IPS-NIHi7 (cell line): Measurements from ENCODE around the gene SPATA33.

Source experiments
- DNase-seq: peaks from one replicate; pipeline ENCODE4 v3.0.0; 2012; ENCODE audit warnings: mixed read lengths; ENCODE audit errors: extremely low spot score

The SPATA33 gene

GRCh38 chr16:89657442-89658220, at the start of gene SPATA33, which contains the start of gene CHMP1A:
Gene SPATA33 (plus strand): TSS chr16:89657836. CDS start chr16:89657912, 76 bp downstream.
Gene CHMP1A (minus strand): TSS chr16:89657708. CDS start chr16:89657588, 120 bp downstream.
- DNase-seq: peak; percentile 99

DNA sequence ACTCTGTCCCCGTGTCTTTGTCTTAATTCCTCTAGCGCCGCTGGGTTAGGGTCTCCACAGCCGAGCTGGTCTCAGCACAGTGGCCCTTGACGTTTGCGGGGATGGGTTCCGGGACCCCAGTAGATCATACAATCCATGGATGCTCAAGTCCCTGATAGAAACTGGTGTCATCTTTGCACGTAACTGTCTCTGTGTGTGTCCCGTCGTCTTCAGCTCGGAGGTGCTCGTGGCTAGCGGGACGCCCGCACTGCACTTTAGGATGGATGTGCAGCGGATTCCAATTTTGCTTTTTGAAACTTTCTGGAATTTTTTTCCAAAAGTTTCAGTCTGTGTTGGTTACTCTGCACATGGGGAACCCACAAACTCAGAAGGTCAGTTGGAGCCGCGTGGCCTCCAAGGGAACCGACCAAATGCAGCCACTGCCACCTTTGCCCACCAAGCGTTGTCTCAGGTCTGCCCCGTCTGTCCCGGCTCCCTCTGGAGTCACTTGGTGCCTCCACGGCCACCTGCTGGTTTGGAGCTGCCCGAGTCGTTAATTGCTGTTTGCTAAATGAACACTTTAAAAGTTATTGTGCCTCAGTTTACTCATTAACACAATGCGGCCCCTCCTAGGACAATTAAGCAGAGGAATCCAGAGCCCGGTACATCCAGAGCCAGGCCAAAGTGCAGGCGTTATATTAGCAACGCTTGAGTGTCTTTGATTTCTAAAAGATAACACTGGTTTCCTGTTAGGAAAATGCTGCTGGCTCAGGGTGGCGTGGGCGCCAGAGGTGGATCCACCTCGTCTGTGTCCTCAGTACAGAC, 49.5 kb upstream of the SPATA33 start:
- DNase-seq: no peak

DNA sequence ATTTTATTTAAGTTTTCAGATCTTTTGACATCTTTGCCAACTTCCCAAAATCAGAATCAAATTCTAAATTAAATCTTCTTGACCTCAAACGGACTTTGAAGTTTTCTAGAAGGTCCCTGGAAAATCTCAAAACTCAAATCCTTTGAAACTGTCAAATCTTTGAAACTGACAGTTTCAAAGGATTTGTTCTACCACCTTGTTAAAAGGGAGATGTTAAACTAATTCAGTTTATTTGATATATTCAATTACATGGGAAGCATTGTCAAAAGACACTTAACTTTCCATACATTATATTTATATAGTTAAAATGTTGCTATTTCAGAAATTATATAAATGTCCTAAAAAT, 47.6 kb upstream of the SPATA33 start:
- DNase-seq: no peak

GRCh38 chr16:89612415-89613166, 45.0 kb upstream of the SPATA33 start:
- no peak for DNase-seq

- DNase-seq: no peak
These were observed 44.2 kb upstream of the SPATA33 start, which contains the start of gene DPEP1 for GRCh38 chr16:89613231-89613953. Gene DPEP1 (plus strand): TSS chr16:89613642. CDS start chr16:89630411, 16,769 bp downstream.

- DNase-seq: no peak
These were observed 43.6 kb upstream of the SPATA33 start for GRCh38 chr16:89613954-89614459.

GRCh38 chr16:89615176-89615575, 42.5 kb upstream of the SPATA33 start:
- no peak for DNase-seq

DNA sequence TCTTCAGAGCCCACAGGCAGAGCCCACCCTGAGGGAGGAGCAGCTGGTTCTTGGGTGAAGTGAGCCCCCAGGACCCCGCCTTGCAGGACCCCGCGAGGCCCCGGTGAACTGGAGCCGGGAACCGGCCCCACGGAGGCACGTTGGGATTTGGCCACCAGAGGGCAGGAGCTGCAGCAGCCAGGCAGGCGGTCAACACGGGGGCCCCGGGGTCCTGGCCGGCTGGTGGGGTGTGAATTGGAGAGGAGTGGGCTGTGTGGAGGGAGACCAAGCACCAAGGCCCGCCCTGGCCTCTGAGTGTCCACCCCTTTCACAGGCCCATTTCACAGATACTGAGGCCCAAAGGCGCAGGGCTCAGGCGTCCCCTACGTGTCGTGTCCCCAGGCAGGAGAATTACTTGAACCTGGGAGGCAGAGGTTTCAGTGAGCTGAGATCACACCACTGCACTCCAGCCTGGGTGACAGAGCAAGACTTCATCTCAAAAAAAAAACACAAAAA, 42.0 kb upstream of the SPATA33 start:
- peak; percentile 69 for DNase-seq

DNA sequence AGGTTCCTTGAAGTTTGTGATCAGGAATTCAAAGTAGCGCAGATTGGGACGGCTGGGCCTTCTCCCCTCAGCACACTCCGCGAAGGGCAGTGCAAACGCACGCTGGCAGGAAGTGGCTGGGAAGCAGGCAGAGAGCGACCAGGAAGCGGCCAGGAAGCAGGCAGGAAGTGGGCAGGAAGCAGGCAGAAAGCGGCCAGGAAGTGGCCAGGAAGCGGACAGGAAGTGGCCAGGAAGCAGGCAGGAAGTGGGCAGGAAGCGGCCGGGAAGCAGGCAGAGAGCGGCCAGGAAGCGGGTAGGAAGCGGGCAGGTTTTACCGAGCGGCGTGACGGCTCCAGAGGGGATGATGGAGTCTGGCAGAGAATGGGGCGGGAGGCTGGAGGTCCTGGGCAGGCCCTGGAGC, 41.0 kb upstream of the SPATA33 start:
- DNase-seq: no peak

- no peak for DNase-seq
These were observed 40.6 kb upstream of the SPATA33 start for GRCh38 chr16:89617036-89617435.

- DNase-seq: no peak
These were observed 39.3 kb upstream of the SPATA33 start for GRCh38 chr16:89618109-89618998.

- DNase-seq: no peak
These were observed 37.8 kb upstream of the SPATA33 start for GRCh38 chr16:89619840-89620239.

DNA sequence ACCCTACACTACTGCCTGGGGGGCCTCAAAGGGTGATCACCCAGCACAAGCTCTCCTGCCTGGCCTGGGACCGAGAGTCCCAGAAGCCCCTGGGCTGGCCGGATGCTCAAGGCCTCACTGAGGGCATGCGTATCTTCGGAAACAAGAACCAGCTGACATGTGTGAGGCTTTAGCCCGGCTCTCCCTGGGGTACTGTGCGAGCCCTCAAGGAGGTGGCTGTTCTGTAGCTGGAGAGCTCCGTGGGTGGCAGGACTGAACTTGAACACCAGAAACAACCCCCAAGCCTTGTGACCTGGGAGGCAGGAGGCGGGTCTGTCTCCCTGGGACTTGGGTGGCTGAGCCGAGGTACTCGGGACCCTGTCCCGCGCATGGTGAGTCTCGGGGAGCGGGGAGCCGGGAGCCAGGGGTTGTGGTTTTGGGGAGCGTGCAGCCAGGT, 37.2 kb upstream of the SPATA33 start:
- DNase-seq: no peak

- no peak for DNase-seq
These were observed 36.4 kb upstream of the SPATA33 start for GRCh38 chr16:89621136-89621697.

DNA sequence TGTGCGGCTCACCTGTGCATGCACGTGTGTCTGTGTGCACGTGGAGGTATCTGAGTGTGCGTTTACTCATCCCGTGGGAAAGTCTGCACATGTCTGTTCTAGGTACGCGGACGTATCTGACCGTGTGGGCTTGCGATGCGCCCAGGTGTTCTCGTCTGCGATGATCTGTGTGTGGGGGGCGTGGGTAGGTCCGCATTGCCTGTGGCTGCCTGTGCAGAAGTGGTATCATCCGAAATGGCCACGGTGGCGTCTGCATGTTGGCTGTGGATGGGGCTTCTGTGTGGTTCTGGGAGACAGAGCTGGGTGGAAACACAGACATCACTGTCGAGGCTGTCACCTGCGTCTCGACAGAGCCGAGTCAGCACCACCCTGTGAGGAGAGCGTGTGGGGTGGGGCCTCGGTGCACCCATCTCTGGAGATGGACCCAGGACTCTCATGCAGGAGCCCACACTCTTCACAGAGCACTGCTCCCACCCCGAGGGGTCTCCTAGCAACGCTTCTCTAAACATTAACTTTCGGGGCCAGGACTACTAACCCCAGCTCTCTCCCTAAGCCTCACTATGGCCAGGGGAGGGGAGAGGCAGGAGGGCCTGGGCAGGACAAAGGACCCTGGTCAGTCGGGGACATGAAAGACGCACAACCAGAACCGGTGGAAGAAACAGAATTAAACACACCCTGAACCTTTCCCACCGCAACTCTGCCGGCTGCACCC, 35.8 kb upstream of the SPATA33 start:
- DNase-seq: no peak

GRCh38 chr16:89623511-89624261, 34.0 kb upstream of the SPATA33 start:
- DNase-seq: no peak

DNA sequence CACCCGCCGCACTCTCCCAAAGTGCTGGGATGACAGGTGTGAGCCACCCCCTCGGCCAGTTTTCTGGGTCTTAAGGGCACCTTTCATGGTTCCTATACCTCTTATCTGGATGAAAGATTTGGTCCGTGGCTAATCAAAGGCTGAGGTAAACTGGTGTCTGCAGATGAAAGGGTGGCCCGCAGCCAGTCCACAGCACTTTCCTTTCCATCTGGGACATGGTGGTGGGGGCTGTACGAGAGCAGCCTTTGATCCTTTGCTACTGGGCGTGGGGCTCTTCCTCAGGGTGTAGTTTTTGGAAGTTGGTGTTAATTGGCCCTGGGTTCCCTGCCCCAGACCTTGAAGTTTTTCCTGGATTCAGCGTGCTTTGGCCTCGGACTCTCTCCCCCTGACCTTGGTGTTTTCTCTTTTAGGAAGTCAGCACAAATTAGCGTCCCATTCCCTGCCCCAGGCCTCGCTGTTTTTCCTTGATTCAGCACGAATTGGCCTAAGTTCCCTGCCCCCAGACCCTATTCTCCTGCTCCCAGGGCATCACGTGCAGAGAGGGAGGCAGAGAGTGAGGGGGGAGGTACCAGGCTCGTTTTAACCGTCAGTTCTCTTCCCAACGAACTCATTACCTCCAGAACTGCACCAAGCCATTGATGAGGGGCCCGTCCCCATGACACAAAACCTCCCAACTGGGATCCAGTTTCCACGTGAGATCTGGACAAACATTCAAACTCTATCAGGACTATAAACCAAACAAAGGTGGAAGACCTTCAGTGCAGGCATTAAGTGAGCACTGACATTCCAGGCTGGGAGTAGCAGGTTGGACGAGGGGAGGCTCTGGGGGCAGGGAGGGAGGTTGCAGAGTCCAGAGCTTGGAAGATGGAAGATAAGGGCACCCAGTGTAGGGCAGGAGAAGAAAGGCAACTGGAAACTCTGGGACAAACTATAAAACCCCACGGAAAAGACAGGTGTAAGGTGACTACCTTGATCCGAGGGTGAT, 32.6 kb upstream of the SPATA33 start:
- DNase-seq: no peak
